HG03108 (cell line): ENCODE results near the gene VPS13C.

Experiments
- ATAC-seq: cut with Tn5 transposase; IDR thresholded peaks from one replicate; pipeline ENCODE4 v1.9.1; 2021; ENCODE audit warnings: moderate library complexity; ENCODE audit not compliant: unreplicated experiment

VPS13C gene

GRCh38 chr15:61827131-61827530 lies 233.1 kb downstream of the VPS13C start:
- ATAC-seq: no peak

- ATAC-seq: no peak
These were observed 236.0 kb downstream of the VPS13C start for GRCh38 chr15:61824291-61824690.

- no peak for ATAC-seq
These were observed 237.7 kb downstream of the VPS13C start for GRCh38 chr15:61822511-61822910.

DNA sequence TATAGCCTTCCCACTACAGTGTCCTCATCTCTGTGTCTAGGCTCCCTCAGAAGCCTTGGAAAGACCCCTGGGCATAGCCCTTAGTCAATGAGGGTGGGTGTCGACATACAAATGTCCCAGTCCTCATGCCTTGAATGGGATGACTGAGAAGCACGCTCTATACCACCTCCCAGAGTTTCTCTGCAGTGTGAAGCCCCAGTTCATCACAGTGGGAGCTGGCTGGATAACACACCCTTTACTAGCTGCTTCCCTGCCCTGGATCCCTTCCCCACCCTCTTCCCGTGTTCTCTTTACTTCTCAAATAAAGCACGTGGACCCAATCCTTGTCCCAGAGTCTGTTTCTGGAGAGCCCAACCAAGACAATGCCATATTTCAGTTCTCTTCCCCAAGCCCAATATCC lies 239.3 kb downstream of the VPS13C start:
- ATAC-seq: no peak

- no peak for ATAC-seq
These were observed 240.0 kb downstream of the VPS13C start for GRCh38 chr15:61820212-61820611.

DNA sequence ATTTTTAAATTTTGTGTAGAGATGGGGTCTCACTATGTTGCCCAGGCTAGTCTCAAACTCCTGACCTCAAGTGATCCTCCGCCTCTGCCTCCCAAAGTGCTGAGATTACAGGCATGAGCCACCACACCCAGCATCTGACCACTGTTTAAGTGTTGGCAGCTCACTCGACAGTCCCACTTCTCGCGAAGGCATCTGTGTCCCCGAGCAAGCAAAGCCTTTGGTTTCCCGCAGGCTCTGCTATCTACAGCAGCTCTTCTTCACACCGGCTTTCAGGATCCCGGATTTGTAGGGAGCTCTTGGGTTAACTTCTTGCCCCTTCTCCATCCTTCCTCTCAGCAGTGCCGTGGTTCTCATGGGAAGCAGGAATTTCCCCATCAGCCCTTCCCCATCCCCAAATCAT lies 240.9 kb downstream of the VPS13C start:
- ATAC-seq: no peak

GRCh38 chr15:61818801-61819200 lies 241.4 kb downstream of the VPS13C start:
- no peak for ATAC-seq

DNA sequence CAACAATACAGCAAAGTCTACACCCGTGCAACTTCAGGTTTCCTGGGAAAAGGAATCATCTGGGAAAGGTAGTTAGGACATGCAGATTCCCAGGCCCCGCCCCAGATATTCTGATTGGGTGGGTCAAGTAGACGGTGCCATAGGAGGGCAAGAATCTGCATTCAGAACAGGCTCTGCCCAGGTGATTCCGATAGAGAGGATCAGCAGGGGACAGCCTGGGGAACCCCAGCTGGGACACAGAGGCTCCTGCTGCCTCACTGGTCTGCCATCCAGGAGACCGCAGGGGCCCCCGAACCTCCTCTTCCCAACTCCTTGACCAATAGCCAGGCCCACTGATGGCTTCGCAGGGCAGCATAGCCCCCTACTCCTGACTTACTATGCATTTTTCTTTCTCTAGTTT lies 243.4 kb downstream of the VPS13C start:
- no peak for ATAC-seq

GRCh38 chr15:61815356-61816083 lies 244.7 kb downstream of the VPS13C start:
- no peak for ATAC-seq

DNA sequence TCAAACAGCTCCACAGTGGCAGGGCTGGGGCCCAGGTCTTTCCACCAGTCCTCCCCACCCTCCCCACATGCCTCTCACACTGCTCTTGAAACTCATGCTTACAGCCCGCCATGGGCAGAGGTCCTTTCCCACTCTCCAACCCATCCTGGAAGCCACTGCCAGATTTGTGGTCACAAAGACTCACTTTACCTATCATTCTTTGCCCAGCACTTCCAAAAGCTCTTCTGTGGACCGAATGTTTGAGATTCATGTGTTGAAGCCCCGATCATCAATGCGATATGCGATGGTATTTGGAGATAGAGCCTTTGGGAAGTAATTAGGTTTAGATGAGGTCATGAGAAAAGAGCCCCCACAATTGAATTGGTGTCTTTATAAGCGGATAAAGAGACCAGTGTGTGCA lies 247.8 kb downstream of the VPS13C start:
- no peak for ATAC-seq

DNA sequence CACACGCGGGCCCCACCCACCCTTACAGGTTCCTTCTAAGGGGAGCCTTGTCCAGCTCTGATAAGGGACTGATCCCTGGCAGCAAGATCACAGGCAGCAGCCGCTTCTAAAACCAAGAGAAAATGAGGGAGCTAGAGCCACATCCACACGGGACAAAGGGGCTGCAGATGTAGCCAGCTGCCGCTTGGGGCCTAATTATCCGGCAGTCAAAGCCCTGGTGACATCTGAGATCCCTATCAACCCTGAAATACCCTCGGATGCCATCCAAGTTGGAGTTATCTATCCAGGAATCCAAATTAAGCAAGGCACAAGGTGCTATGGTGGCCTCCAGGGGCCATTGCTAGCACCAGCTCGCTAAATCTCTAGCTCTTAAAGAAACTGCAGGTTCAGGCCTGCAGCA lies 248.3 kb downstream of the VPS13C start:
- ATAC-seq: no peak

GRCh38 chr15:61809216-61809615 lies 251.0 kb downstream of the VPS13C start:
- no peak for ATAC-seq

DNA sequence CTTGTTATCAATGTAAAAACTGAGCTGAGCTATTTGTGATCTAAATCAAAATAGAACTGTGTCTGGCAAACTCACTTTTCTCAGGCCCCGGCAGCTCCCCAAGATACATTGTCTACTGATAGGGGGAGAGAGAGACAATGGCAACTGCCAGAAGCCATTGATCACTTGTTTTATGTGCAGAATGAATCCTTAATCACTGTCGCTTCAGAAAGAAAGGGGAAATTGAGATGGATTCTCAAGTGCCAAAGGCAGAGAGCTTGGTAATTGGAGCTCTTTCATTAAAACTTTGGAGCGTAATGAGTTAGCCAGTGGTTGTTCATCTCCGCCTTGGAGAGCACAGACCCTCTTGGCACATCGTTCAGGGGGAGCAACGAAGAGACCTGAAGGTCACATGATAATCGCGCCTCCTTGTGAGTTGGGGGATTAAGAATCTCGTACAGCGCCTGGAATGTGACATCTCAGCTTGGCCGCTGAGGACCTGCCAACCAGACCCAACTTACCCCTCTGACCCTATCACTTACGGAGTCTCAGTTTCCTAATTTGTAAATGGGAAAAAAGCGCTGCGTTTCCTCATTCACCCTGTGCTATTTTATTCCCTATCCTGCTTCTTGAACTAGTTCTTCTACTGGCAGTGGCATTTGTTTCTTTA lies 252.8 kb downstream of the VPS13C start:
- no peak for ATAC-seq
